ENCODE measurements around the gene C1QTNF7.

DNA sequence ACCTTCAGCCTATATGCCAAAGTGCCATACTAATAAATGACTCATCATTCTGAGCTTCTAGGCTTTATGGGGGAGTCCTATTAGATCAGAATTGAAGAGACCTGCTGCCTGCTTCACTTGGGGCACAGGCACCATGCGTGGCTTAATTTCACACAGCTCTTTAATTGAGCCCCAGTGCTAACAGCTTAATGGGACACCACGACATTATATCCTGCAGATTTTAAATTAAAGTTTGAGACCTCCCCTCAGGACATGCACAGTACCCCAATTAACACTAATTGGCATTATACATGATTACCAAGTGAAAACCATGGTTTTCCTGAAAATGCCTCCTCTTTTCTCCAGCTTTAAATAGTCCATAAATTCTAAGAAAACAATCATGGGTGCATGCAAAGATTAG is 6.8 kb downstream of the C1QTNF7 start:
- TF ChIP-seq, protein P1, sequence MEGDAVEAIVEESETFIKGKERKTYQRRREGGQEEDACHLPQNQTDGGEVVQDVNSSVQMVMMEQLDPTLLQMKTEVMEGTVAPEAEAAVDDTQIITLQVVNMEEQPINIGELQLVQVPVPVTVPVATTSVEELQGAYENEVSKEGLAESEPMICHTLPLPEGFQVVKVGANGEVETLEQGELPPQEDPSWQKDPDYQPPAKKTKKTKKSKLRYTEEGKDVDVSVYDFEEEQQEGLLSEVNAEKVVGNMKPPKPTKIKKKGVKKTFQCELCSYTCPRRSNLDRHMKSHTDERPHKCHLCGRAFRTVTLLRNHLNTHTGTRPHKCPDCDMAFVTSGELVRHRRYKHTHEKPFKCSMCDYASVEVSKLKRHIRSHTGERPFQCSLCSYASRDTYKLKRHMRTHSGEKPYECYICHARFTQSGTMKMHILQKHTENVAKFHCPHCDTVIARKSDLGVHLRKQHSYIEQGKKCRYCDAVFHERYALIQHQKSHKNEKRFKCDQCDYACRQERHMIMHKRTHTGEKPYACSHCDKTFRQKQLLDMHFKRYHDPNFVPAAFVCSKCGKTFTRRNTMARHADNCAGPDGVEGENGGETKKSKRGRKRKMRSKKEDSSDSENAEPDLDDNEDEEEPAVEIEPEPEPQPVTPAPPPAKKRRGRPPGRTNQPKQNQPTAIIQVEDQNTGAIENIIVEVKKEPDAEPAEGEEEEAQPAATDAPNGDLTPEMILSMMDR (IDR thresholded peaks at IDR 0.05): no peak
- TF ChIP-seq POLR2A (IDR thresholded peaks at IDR 0.05): no peak
